Measurements from ENCODE around the gene C5orf46.

Gene C5orf46

DNA sequence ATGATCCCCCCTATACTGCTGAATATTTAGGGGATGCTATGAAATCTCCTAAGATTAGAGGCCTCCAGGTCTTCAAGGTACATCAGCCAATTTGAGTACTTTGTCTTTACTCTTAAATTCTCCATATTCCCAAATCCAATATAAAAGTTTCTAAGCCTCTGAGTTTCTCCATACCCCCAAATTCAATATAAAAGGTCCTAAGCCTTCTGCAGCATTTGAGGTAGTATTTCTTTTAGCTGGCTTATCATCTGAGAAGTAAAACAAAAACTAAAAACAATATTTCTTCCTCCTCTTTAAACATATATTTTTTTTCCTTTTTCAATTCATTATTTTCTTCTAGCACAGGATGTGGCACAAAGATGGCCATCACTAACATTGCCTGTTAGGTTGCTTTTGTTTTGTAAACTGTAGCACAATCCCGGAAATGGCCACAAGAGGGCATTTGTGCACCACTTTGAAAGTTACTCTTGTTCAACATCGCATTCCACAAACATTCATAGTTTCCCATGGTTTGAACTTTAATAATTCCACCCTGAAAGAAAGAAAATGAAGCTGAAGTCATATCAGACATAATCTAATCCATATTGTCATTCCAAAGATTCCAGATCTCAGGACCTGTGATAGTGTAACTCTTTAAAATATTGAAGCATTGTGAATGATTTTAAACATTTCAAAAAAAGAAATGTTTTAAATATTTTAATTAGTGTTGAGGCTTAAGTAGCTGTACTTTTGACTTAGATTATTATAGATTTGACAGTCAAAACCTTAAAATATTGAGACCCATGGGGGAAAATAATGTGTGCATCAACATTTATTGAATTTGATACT, 48.8 kb downstream of the C5orf46 start:
- DNase-seq (ENCODE audit: low spot score) = peak; percentile 22

DNA sequence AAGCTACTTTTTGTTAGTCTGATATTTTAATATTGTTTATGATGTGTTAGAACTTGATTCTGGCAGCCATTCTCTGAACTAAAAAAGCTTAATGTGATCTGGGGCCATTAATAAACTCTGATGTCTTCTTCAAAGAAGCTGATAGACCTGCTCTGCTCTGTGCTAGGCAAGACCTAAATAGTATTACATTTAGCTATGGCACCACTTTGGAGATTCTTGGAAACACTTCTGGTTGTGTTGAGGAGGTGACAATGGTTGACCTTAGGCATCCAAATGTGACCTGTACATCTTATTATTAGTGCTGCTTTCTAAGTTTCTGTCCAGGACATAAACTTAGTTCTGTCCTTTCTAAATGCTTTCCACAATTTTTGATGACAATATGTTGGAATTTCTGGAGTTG, 49.5 kb downstream of the C5orf46 start:
- DNase-seq (ENCODE audit: low spot score) = no peak

DNA sequence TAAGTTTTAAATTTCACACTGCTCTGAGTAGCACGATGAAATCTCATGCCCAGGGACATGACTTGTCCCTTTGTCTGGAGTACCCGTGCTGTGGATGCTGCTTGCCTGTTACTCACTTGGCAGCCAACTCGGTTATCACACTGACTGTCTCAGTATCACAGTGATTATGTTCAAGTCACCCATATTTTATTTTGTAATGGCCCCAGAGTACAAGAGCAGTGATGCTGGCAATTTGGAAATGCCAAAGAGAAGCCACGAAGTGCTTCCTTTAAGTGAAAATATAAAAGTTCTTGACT, 50.6 kb downstream of the C5orf46 start:
- no peak for DNase-seq (ENCODE audit: low spot score)

- DNase-seq (ENCODE audit: low spot score) = no peak
Measured at GRCh38 chr5:147854894-147855773, 51.2 kb downstream of the C5orf46 start.

- DNase-seq (ENCODE audit: low spot score) = no peak
Measured at GRCh38 chr5:147854331-147854730, 52.0 kb downstream of the C5orf46 start.

GRCh38 chr5:147853372-147853987, 52.9 kb downstream of the C5orf46 start:
- no peak for DNase-seq (ENCODE audit: low spot score)

DNA sequence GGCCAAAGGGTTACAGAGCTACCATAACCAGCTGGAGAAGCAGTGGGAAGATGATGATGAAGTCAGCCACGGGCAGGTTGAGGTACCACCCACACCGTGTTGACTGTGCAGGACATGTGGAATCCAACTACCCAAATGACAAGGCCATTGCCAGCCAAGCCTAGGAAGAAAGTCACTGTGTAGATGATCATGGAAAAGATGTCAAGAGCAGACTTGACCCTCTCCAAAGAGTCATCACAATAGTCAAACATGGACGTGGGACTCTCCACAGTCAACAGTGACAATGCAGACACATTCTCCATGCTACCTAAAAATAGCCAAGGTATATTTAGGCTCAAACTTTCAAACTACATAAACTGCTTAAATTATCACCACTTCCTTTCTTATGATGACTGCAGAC, 54.0 kb downstream of the C5orf46 start:
- no peak for DNase-seq (ENCODE audit: low spot score)

GRCh38 chr5:147851578-147851977, 54.8 kb downstream of the C5orf46 start:
- DNase-seq (ENCODE audit: low spot score) = no peak

DNA sequence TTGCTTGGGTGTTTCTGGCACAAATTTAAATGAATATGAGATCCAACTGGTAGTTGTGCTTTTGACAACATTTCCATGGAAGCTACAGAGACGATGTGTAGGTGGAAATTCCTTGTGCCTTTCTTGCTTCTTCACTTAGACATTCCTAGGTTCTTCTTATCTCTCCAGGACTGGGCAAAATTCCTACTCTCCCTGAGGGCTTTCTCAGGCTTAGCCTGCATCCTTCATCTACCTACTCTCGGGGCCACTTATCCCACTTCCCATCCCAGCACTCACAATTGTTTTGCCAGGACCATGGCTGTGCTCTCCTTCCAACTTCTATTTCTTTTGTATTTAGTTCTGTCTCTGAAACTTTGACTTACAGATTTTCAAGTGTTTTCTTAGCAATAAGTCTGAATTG, 57.1 kb downstream of the C5orf46 start:
- DNase-seq (ENCODE audit: low spot score) = no peak

GRCh38 chr5:147845618-147846017, 60.7 kb downstream of the C5orf46 start:
- no peak for DNase-seq (ENCODE audit: low spot score)

DNA sequence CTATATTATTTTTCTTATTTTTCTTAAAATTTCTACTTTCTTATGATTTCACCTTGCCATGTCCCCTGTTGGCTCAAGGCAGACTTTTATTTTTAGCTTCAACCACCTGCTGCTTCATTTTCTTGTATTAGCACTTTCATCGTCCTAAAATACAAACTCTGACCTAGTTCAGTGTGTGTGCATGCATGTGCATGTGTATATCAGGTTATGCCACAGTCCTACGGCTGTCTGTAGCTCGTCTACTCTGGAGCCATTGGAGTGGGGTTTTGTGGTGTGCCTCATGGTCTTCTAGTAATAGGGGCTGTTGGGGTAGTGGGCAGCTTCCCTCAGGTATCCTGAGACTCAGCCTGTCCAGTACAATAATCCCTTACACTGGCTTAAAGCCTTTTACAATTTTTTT, 61.5 kb downstream of the C5orf46 start:
- no peak for DNase-seq (ENCODE audit: low spot score)

GRCh38 chr5:147842869-147843268, 63.5 kb downstream of the C5orf46 start:
- DNase-seq (ENCODE audit: low spot score) = no peak

Measured in hepatic stellate cell (primary cell).